GM23338 (cell line): Measurements from ENCODE around the gene DPP10. TPM values are rescaled to one million over a fixed set of nuclear protein-coding genes. Genes with fewer than 3 reads are reported as not detected.

Experiments
- ATAC-seq: fragments of 200-7000 bp; cut with Tn5 transposase; 3 replicates; pipeline ENCODE4 v1.9.1; 2020
- DNase-seq: peaks from one replicate; pipeline ENCODE4 v3.0.0-alpha.2; 2015; ENCODE audit warnings: low spot score
- H2AFZ ChIP-seq: fragments of 200-600 bp; sonication (generic); 2 replicates; pipeline ENCODE4 v1.8.0; 2016; ENCODE audit warnings: antibody characterized with exemption, mild to moderate bottlenecking, moderate library complexity
- H3F3A ChIP-seq: fragments of 200-600 bp; sonication (generic); replicated peaks from 2 replicates; pipeline ENCODE4 v1.8.0; 2017; ENCODE audit warnings: antibody characterized with exemption, mixed run types, low read depth
- H3K27ac ChIP-seq: fragments of 200-600 bp; sonication (generic); 2 replicates; pipeline ENCODE4 v1.6.1; 2016; ENCODE audit warnings: low read depth
- H3K27me3 ChIP-seq: fragments of 200-600 bp; sonication (generic); 2 replicates; pipeline ENCODE4 v1.8.0; 2016; ENCODE audit warnings: mild to moderate bottlenecking, mixed run types, moderate library complexity; ENCODE audit not compliant: insufficient read depth
- H3K36me3 ChIP-seq: fragments of 200-600 bp; sonication (generic); 2 replicates; pipeline ENCODE4 v1.8.0; 2016; ENCODE audit warnings: mild to moderate bottlenecking; ENCODE audit not compliant: insufficient read depth
- H3K4me1 ChIP-seq: fragments of 200-600 bp; sonication (generic); 2 replicates; pipeline ENCODE4 v1.8.0; 2016; ENCODE audit warnings: mild to moderate bottlenecking, moderate library complexity; ENCODE audit not compliant: insufficient read depth
- H3K4me2 ChIP-seq: fragments of 200-600 bp; sonication (generic); 2 replicates; pipeline ENCODE4 v1.7.1; 2017; ENCODE audit warnings: mixed run types
- H3K4me3 ChIP-seq: fragments of 200-600 bp; sonication (generic); 2 replicates; pipeline ENCODE4 v1.6.1; 2016; ENCODE audit warnings: mixed run types
- H3K79me2 ChIP-seq: fragments of 200-600 bp; sonication (generic); replicated peaks from 2 replicates; pipeline ENCODE4 v1.8.0; 2017; ENCODE audit warnings: mild to moderate bottlenecking; ENCODE audit not compliant: insufficient read depth
- H3K9me2 ChIP-seq: fragments of 200-600 bp; sonication (generic); 2 replicates; pipeline ENCODE4 v1.8.0; 2017; ENCODE audit not compliant: insufficient read depth
- H4K20me1 ChIP-seq: fragments of 200-600 bp; sonication (generic); replicated peaks from 2 replicates; pipeline ENCODE4 v1.8.0; 2017; ENCODE audit warnings: mild to moderate bottlenecking; ENCODE audit not compliant: insufficient read depth
- H3K27ac Mint-ChIP-seq: 2 replicates; pipeline ENCODE4 v1.8.0; 2020; ENCODE audit warnings: inconsistent platforms, mild to moderate bottlenecking, moderate library complexity, mixed read lengths
- H3K27me3 Mint-ChIP-seq: 3 replicates; pipeline ENCODE4 v1.8.0; 2022; ENCODE audit warnings: low read depth, mild to moderate bottlenecking, moderate library complexity, mixed read lengths, inconsistent platforms; ENCODE audit not compliant: insufficient read depth, poor library complexity
- H3K36me3 Mint-ChIP-seq: 3 replicates; pipeline ENCODE4 v1.8.0; 2021; ENCODE audit warnings: low read depth, mild to moderate bottlenecking, inconsistent platforms, moderate library complexity, mixed read lengths
- H3K4me1 Mint-ChIP-seq: 3 replicates; pipeline ENCODE4 v1.8.0; 2020; ENCODE audit warnings: mild to moderate bottlenecking, inconsistent platforms, mixed read lengths
- H3K4me3 Mint-ChIP-seq: 3 replicates; pipeline ENCODE4 v1.8.0; 2021; ENCODE audit warnings: moderate library complexity, mild to moderate bottlenecking, inconsistent platforms, mixed read lengths
- H3K9me3 Mint-ChIP-seq: 3 replicates; pipeline ENCODE4 v1.8.0; 2020; ENCODE audit warnings: moderate library complexity, mild to moderate bottlenecking, inconsistent platforms, mixed read lengths
- CREB1 ChIP-seq: fragments of 250-450 bp; sonication (Bioruptor Pico); IDR thresholded peaks from 2 replicates; pipeline ENCODE4 v1.5.0; 2020; ENCODE audit warnings: low read depth, mild to moderate bottlenecking, moderate library complexity
- EZH2phosphoT487 ChIP-seq: fragments of 200-600 bp; sonication (generic); IDR thresholded peaks from one replicate; pipeline ENCODE4 v1.8.1; 2018; ENCODE audit warnings: antibody characterized with exemption; ENCODE audit not compliant: unreplicated experiment
- JUNB ChIP-seq: IDR thresholded peaks from one replicate; pipeline ENCODE4 v1.6.1; 2016; ENCODE audit warnings: antibody characterized with exemption; ENCODE audit not compliant: unreplicated experiment
- NANOG ChIP-seq: IDR thresholded peaks from 2 replicates; pipeline ENCODE4 v1.6.1; 2016; ENCODE audit warnings: antibody characterized with exemption, borderline replicate concordance
- POLR2AphosphoS5 ChIP-seq: IDR thresholded peaks from 2 replicates; pipeline ENCODE4 v1.6.1; 2016; ENCODE audit warnings: antibody characterized with exemption, low read depth
- REST ChIP-seq: IDR thresholded peaks from one replicate; pipeline ENCODE4 v1.6.1; 2018; ENCODE audit warnings: antibody characterized with exemption; ENCODE audit not compliant: unreplicated experiment
- STAT1 ChIP-seq: IDR thresholded peaks from one replicate; pipeline ENCODE4 v1.6.1; 2016; ENCODE audit warnings: antibody characterized with exemption; ENCODE audit not compliant: unreplicated experiment
- ZNF114 ChIP-seq: fragments of 250-450 bp; sonication (Bioruptor Pico); IDR thresholded peaks from 2 replicates; pipeline ENCODE4 v1.5.0; 2020; ENCODE audit warnings: mild to moderate bottlenecking, moderate library complexity
- ZNF331 ChIP-seq: fragments of 250-450 bp; sonication (Bioruptor Pico); IDR thresholded peaks from 2 replicates; pipeline ENCODE4 v1.5.0; 2020; ENCODE audit warnings: low read depth, mild to moderate bottlenecking, moderate library complexity
- polyA plus RNA-seq: library from polyadenylated mRNA; unstranded; fragments of >200 nt; fragmentation: Nextera tagmentation; extraction: Ambion mirVana; gene quantifications from 2 replicates; pipeline ENCODE4 v1.2.1, GENCODE V29; 2016
- total RNA-seq: library from RNA; depleted of rRNA; stranded (reverse); fragments of >200 nt; shearing (Covaris generic); gene quantifications from 2 replicates; pipeline ENCODE4 v1.2.3, GENCODE V29; 2014
- TF ChIP-seq, protein P1 (sequence below), 2 experiments: fragments of 200-600 bp in 1 of 2; sonication (generic) in 1 of 2; conservative IDR thresholded peaks; 2 replicates each; pipeline versions ENCODE4 v1.5.1 to v1.6.1; 2016 to 2017; ENCODE audit warnings: antibody characterized with exemption in 2 of 2, low read depth in 2 of 2, mild to moderate bottlenecking in 2 of 2, moderate library complexity in 1 of 2
- TF ChIP-seq, protein P2 (sequence below): IDR thresholded peaks from 2 replicates; pipeline ENCODE4 v1.6.1; 2016; ENCODE audit warnings: antibody characterized with exemption

The DPP10 gene
- total and polyA plus RNA-seq, 2 experiments from 2014 or later = 3.6 to 14.8 TPM

- Mint-ChIP-seq H3K9me3 (no peaks in the 10 kb centered on the region), H3K4me1 (peaks cover 26% of the 10 kb centered on the region), H3K4me3 (no peak overlapping the region), H3K36me3 (no peaks in the 10 kb centered on the region), H3K27ac (peak overlapping the region; percentile 32; the same call in 1 of the 2 replicates), H3K27me3 (no peaks in the 10 kb centered on the region)
- TF ChIP-seq JUNB (no peak), STAT1 (no peak), NANOG (no peak), POLR2AphosphoS5 (no peak), ZNF331 (CRISPR knock-in tag) (no peak), EZH2phosphoT487 (no peak), CREB1 (CRISPR knock-in tag) (no peak), REST (no peak), ZNF114 (CRISPR knock-in tag) (no peak)
- TF ChIP-seq, protein P1, sequence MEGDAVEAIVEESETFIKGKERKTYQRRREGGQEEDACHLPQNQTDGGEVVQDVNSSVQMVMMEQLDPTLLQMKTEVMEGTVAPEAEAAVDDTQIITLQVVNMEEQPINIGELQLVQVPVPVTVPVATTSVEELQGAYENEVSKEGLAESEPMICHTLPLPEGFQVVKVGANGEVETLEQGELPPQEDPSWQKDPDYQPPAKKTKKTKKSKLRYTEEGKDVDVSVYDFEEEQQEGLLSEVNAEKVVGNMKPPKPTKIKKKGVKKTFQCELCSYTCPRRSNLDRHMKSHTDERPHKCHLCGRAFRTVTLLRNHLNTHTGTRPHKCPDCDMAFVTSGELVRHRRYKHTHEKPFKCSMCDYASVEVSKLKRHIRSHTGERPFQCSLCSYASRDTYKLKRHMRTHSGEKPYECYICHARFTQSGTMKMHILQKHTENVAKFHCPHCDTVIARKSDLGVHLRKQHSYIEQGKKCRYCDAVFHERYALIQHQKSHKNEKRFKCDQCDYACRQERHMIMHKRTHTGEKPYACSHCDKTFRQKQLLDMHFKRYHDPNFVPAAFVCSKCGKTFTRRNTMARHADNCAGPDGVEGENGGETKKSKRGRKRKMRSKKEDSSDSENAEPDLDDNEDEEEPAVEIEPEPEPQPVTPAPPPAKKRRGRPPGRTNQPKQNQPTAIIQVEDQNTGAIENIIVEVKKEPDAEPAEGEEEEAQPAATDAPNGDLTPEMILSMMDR (conservative IDR thresholded peaks at IDR 0.05; ENCODE audit: low read depth in 2 of 2) = no peak
- TF ChIP-seq, protein P2, sequence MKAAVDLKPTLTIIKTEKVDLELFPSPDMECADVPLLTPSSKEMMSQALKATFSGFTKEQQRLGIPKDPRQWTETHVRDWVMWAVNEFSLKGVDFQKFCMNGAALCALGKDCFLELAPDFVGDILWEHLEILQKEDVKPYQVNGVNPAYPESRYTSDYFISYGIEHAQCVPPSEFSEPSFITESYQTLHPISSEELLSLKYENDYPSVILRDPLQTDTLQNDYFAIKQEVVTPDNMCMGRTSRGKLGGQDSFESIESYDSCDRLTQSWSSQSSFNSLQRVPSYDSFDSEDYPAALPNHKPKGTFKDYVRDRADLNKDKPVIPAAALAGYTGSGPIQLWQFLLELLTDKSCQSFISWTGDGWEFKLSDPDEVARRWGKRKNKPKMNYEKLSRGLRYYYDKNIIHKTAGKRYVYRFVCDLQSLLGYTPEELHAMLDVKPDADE = no peak
- Histone ChIP-seq H3F3A (no peaks in the 10 kb centered on the region), H3K27me3 (no peaks in the 10 kb centered on the region), H3K4me1 (peaks cover 27% of the 10 kb centered on the region), H3K27ac (no peak overlapping the region), H4K20me1 (no peaks in the 10 kb centered on the region), H2AFZ (no peak overlapping the region), H3K4me3 (no peak overlapping the region), H3K79me2 (no peaks in the 10 kb centered on the region), H3K9me2 (peaks cover 4% of the 10 kb centered on the region; the same call in 1 of the 2 replicates), H3K36me3 (no peaks in the 10 kb centered on the region), H3K4me2 (no peak overlapping the region)
- no peak for DNase-seq
- ATAC-seq = no peak
Measured at GRCh38 chr2:115543461-115543860, 1101.0 kb downstream of the DPP10 start.
